GM12801 (cell line): Measurements from ENCODE around the gene ZNF236.

Experiments used
- CTCF ChIP-seq: IDR thresholded peaks from one replicate; pipeline ENCODE4 v1.5.1; 2011; ENCODE audit warnings: control low read depth; ENCODE audit not compliant: insufficient read length; ENCODE audit errors: extremely low read depth

Gene ZNF236

GRCh38 chr18:77007251-77007650, 184.9 kb downstream of the ZNF236 start:
- TF ChIP-seq CTCF, result no peak

- TF ChIP-seq CTCF, result no peak
Observed at GRCh38 chr18:77008006-77008405, 185.6 kb downstream of the ZNF236 start.

- no peak for TF ChIP-seq CTCF
Observed at GRCh38 chr18:77008576-77009315, 186.4 kb downstream of the ZNF236 start.

- no peak for TF ChIP-seq CTCF
Observed at GRCh38 chr18:77009675-77010074, 187.3 kb downstream of the ZNF236 start.

- no peak for TF ChIP-seq CTCF
Observed at GRCh38 chr18:77012120-77012519, 189.8 kb downstream of the ZNF236 start.

- TF ChIP-seq CTCF, result no peak
Observed at GRCh38 chr18:77012806-77013541, 190.6 kb downstream of the ZNF236 start.

GRCh38 chr18:77013811-77014521, 191.6 kb downstream of the ZNF236 start:
- no peak for TF ChIP-seq CTCF
